ENCODE measurements around the gene IL4R. TPM values are rescaled to one million over a fixed set of nuclear protein-coding genes. Genes with fewer than 3 reads are reported as not detected.

Gene IL4R
- total RNA-seq, 1 donor from 2014 or later, result 45.7 TPM

DNA sequence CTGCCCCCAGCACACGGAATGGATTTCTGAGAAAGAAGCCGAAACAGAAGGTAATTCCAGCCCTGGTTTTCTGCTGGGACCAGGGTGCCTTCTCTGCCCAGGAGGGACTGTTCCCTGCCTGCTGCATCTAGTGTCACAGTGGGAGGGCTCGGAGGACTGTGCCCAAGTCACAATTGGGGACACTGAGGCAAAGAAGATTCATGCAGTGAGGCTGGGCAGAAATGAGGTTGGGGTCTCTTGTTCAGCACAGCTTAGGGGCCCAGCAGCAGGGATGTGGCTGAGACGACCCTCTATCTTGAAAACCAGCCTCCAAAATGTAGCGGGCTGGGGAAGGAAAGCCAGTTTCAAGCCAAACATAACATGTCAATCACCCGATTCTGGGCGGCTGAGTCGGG is 88.8 kb downstream of the IL4R start:
- no peak overlapping the region for H3K4me3 Mint-ChIP-seq (ENCODE audit: unreplicated experiment)

DNA sequence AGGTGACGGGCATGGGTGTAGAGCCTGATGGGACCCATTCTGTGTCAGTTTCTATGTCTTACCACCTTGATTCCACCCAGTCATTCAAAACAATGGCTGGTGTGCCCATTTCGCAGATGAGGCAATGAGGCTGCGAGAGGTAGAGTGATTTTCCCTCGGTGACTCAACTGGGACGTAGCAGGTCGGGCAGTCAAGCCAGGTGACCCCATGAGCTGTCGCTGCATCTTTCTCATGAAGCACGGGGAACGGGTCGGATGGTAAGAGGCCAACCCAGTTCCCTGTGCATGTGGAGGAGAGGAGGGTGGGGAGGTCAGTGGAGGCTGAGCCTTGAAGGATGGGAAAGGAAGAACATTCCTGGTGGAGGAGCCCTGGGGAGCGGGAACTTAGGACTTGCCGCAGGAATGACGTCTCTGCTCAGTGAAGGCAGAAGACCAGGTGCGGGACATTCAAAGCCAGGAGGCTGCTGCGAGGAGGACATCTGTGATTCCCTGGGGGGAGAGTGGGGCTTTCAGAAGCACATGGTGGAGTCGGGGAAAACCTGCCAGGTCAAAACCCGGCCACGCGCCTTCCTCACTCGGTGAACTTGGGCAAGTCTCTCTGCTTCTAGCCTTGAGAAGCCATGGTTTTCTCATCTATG is 89.3 kb downstream of the IL4R start:
- TF ChIP-seq, protein P1, sequence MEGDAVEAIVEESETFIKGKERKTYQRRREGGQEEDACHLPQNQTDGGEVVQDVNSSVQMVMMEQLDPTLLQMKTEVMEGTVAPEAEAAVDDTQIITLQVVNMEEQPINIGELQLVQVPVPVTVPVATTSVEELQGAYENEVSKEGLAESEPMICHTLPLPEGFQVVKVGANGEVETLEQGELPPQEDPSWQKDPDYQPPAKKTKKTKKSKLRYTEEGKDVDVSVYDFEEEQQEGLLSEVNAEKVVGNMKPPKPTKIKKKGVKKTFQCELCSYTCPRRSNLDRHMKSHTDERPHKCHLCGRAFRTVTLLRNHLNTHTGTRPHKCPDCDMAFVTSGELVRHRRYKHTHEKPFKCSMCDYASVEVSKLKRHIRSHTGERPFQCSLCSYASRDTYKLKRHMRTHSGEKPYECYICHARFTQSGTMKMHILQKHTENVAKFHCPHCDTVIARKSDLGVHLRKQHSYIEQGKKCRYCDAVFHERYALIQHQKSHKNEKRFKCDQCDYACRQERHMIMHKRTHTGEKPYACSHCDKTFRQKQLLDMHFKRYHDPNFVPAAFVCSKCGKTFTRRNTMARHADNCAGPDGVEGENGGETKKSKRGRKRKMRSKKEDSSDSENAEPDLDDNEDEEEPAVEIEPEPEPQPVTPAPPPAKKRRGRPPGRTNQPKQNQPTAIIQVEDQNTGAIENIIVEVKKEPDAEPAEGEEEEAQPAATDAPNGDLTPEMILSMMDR (IDR thresholded peaks at IDR 0.05; ENCODE audit: unreplicated experiment), result no peak
- H3K36me3 Mint-ChIP-seq (ENCODE audit: low read depth, unreplicated experiment), result no peaks in the 10 kb centered on the region
- peaks cover 2% of the 10 kb centered on the region for H3K27me3 Mint-ChIP-seq (ENCODE audit: unreplicated experiment)
- H3K4me3 Mint-ChIP-seq (ENCODE audit: unreplicated experiment), result no peak overlapping the region
- H3K9me3 Mint-ChIP-seq (ENCODE audit: unreplicated experiment), result no peaks in the 10 kb centered on the region
- no peak for DNase-seq (ENCODE audit: low spot score)
- H3K27ac Mint-ChIP-seq (ENCODE audit: unreplicated experiment), result no peak overlapping the region
- H3K4me1 Mint-ChIP-seq (ENCODE audit: unreplicated experiment), result no peaks in the 10 kb centered on the region

More for the DNA sequence above, 88.8 kb downstream of the IL4R start:
- H3K36me3 Mint-ChIP-seq (ENCODE audit: low read depth, unreplicated experiment), result no peaks in the 10 kb centered on the region
- H3K4me1 Mint-ChIP-seq (ENCODE audit: unreplicated experiment), result no peaks in the 10 kb centered on the region
- no peak for DNase-seq (ENCODE audit: low spot score)
- TF ChIP-seq, protein P1 (IDR thresholded peaks at IDR 0.05; ENCODE audit: unreplicated experiment), result no peak
- H3K27me3 Mint-ChIP-seq (ENCODE audit: unreplicated experiment), result peaks cover 2% of the 10 kb centered on the region
- H3K9me3 Mint-ChIP-seq (ENCODE audit: unreplicated experiment), result no peaks in the 10 kb centered on the region
- no peak overlapping the region for H3K27ac Mint-ChIP-seq (ENCODE audit: unreplicated experiment)

DNA sequence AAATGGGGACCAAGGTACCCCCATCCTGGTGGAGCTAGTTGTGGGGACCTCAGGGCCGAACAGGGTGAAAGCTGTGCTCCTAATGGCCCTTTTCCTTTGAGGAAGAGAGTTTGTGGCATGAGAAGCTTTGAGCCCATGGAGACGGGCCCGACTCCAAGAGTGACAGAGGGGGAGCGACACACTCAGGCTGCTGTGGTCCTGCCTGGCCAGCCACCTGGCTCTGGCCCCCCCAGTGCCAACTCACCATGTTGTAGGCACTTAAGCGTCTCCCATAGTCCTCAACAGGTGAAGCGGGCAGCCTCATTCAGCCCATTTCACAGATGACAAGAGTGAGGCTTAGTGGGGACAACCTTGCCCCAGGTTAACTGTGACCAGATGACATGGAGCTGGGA is 89.8 kb downstream of the IL4R start:
- Mint-ChIP-seq H3K4me3 (ENCODE audit: unreplicated experiment) (no peak overlapping the region), H3K4me1 (ENCODE audit: unreplicated experiment) (no peaks in the 10 kb centered on the region), H3K27me3 (ENCODE audit: unreplicated experiment) (peaks cover 2% of the 10 kb centered on the region), H3K9me3 (ENCODE audit: unreplicated experiment) (no peaks in the 10 kb centered on the region), H3K27ac (ENCODE audit: unreplicated experiment) (no peak overlapping the region), H3K36me3 (ENCODE audit: low read depth, unreplicated experiment) (no peaks in the 10 kb centered on the region)
- DNase-seq (ENCODE audit: low spot score), result no peak
- TF ChIP-seq, protein P1 (IDR thresholded peaks at IDR 0.05; ENCODE audit: unreplicated experiment), result no peak

DNA sequence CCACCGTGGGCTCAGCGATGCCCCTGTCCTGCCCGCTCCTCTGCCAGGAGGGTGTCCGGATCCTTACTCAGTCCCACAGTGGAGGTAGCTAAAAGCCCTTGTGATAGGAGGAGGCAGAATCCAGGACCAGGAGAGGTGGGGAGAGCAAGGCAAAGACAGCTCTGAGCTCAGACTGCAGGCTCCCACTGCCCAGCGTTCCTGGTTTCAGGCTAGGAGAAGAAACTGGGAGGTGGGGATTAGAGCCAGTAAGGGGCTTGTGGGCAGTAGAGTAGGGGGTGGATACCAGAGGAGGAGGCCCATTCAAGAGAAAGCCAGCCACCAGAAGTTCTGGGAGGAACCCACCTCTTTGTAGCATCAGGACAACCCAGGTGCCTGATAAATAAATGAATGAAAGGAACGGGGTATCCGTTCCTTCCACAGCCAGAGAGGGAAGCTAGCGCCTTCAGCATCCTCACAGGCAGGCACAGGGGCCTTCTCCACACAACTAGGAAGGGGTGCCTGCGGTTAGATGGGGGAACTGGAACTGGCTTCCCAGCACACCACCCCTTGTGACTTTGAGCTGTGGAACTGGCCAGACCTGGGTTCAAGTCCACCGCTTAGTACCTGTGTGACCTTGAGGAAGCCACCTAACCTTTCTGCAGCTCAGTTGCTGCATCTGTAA is 90.5 kb downstream of the IL4R start:
- H3K9me3 Mint-ChIP-seq (ENCODE audit: unreplicated experiment), result no peaks in the 10 kb centered on the region
- H3K27me3 Mint-ChIP-seq (ENCODE audit: unreplicated experiment), result peaks cover 2% of the 10 kb centered on the region

More for the DNA sequence above, 90.5 kb downstream of the IL4R start:
- Mint-ChIP-seq H3K4me1 (ENCODE audit: unreplicated experiment) (no peaks in the 10 kb centered on the region), H3K36me3 (ENCODE audit: low read depth, unreplicated experiment) (no peaks in the 10 kb centered on the region), H3K27ac (ENCODE audit: unreplicated experiment) (no peak overlapping the region), H3K4me3 (ENCODE audit: unreplicated experiment) (no peak overlapping the region)
- DNase-seq (ENCODE audit: low spot score), result no peak
- TF ChIP-seq, protein P1 (IDR thresholded peaks at IDR 0.05; ENCODE audit: unreplicated experiment), result no peak
